Lower leg skin (tissue), 4 donors: Measurements from ENCODE around the gene TSPAN7. TPM values are rescaled to one million over a fixed set of nuclear protein-coding genes. Genes with fewer than 3 reads are reported as not detected.

ENCODE experiments used
- DNase-seq, 2 donors: peaks; one replicate each; pipeline ENCODE4 v3.0.0-alpha.2; 2019; ENCODE audit warnings: low spot score in 2 of 2
- H3K4me3 ChIP-seq: fragments of 200-600 bp; sonication (generic); 2 replicates; pipeline ENCODE4 v1.5.1; 2017; ENCODE audit warnings: mild to moderate bottlenecking, low read depth; ENCODE audit not compliant: poor library complexity, severe bottlenecking
- POLR2A ChIP-seq, 2 donors: fragments of 450-650 bp; IDR thresholded peaks; one replicate each; pipeline ENCODE4 v1.6.1; 2016 to 2017; ENCODE audit warnings: antibody characterized with exemption in 2 of 2, mild to moderate bottlenecking in 1 of 2, moderate library complexity in 1 of 2
- WGBS, 2 donors: methylation state at CpG; one replicate each; pipeline ENCODE4 v1.1.5; 2018; 5-methylcytosine and 5-hydroxymethylcytosine counted together
- intact Hi-C: fragments of 100-400 bp; cut with DNase I; formaldehyde crosslinking; loops from one replicate; pipeline ENCODE4 v1.15.0; 2023; ENCODE audit warnings: low total_unique reads
- total RNA-seq, 4 donors: library from RNA; depleted of rRNA; stranded (reverse); fragments of >200 nt; gene quantifications; one replicate each; pipeline ENCODE4 v1.1.0, GENCODE V29; 2016
- TF ChIP-seq, protein P1 (sequence below), 3 donors: fragments of 450-650 bp; IDR thresholded peaks; one replicate each; pipeline ENCODE4 v1.5.1; 2016; ENCODE audit warnings: antibody characterized with exemption in 3 of 3, mild to moderate bottlenecking in 3 of 3, moderate library complexity in 2 of 3

TSPAN7 gene
- total RNA-seq, 4 donors from 2014 or later = 7.0 to 31.3 (median 14.4) TPM

DNA sequence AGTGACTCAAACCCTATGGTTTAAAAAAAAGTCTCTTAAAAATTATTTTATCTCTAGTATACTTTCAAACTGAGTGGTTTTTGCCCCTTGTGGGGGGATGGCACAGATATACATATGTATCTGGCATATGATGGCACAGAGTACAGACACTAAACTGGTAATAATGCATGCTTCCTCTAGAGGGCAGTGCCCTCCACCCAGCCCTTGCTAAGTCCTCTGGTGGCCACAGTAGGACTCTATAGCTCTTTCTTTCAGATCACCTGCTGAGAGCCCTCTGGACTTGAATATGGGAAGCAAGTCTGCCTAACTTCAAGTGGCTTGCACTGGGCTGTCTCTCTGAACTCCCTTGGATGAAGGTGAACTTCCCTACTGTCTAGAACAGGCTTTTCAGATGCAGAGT is 66.3 kb downstream of the TSPAN7 start:
- H3K4me3 ChIP-seq = no peak overlapping the region
- no peak for DNase-seq
- intact Hi-C loops = no loop called here
- TF ChIP-seq POLR2A (IDR thresholded peaks at IDR 0.05) = no peak
- TF ChIP-seq, protein P1, sequence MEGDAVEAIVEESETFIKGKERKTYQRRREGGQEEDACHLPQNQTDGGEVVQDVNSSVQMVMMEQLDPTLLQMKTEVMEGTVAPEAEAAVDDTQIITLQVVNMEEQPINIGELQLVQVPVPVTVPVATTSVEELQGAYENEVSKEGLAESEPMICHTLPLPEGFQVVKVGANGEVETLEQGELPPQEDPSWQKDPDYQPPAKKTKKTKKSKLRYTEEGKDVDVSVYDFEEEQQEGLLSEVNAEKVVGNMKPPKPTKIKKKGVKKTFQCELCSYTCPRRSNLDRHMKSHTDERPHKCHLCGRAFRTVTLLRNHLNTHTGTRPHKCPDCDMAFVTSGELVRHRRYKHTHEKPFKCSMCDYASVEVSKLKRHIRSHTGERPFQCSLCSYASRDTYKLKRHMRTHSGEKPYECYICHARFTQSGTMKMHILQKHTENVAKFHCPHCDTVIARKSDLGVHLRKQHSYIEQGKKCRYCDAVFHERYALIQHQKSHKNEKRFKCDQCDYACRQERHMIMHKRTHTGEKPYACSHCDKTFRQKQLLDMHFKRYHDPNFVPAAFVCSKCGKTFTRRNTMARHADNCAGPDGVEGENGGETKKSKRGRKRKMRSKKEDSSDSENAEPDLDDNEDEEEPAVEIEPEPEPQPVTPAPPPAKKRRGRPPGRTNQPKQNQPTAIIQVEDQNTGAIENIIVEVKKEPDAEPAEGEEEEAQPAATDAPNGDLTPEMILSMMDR (IDR thresholded peaks at IDR 0.05) = no peak

DNA sequence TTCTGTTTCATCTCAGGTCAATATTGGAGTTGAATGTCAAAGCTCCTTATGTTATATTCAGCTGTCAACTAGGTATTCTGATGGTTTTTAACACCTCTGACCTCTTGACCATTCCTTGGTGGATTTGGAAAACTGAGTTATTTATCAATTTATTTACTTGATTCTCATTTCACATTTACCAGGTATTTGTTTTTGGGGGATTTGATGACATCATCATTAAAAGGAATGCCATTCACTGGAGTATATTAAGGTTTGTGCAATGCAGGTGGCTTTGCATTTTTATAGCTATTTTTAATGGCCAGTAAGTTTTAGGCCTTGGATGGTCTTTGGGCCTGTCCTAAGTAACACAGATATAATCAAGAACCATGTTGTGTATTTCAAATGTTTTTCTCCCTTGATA is 67.2 kb downstream of the TSPAN7 start:
- TF ChIP-seq, protein P1 (IDR thresholded peaks at IDR 0.05) = no peak
- no peak for TF ChIP-seq POLR2A (IDR thresholded peaks at IDR 0.05)
- DNase-seq = no peak
- intact Hi-C loops = no loop called here
- H3K4me3 ChIP-seq = no peak overlapping the region

DNA sequence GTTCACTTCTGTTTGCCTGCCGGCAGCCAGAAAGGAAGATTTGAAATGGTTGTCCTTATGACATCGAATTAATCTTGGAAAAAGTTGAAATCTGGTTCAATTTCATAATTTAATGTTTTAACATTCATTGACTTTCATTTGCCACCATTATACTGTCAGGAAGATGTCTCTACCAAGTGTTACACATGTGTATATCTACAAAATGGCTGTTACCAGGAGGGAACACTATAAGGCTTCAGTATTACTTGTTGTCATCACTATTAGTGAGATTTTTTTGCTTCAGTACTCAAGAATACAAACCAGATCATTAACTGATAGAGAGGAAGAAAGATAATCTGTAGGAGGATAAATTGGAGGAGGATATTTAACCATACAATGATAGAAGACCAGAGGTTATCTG is 71.2 kb downstream of the TSPAN7 start:
- no peak for TF ChIP-seq POLR2A (IDR thresholded peaks at IDR 0.05)
- TF ChIP-seq, protein P1 (IDR thresholded peaks at IDR 0.05) = no peak
- H3K4me3 ChIP-seq = no peak overlapping the region
- WGBS, 2 donors = 62 to 64% methylated on average over 2 of the region's 2 CpGs
- intact Hi-C loops = no loop called here
- DNase-seq = no peak

DNA sequence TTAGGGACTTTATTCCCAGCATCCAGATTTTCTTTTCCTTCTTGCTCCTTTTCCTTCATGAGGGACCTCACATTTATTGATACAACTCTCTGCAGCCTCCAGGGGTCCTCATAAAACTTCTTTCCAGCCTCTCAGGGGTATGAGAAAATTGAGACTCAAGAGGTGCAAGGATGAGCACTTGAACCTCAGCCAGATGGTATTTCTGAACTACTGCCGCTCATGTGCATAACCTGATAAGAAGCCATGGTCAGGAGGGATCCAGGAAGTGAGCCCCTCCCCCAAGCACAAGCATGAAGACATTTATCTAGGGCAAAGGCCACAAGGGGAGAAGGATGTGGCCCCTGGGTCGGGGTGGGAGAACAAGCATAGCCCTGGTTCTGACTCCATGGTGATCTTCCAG is 73.3 kb downstream of the TSPAN7 start:
- intact Hi-C loops = no loop called here
- DNase-seq = no peak
- TF ChIP-seq POLR2A (IDR thresholded peaks at IDR 0.05) = no peak
- TF ChIP-seq, protein P1 (IDR thresholded peaks at IDR 0.05) = no peak
- WGBS, 2 donors = 67 to 89% methylated on average over 2 of the region's 2 CpGs
- H3K4me3 ChIP-seq = no peak overlapping the region

DNA sequence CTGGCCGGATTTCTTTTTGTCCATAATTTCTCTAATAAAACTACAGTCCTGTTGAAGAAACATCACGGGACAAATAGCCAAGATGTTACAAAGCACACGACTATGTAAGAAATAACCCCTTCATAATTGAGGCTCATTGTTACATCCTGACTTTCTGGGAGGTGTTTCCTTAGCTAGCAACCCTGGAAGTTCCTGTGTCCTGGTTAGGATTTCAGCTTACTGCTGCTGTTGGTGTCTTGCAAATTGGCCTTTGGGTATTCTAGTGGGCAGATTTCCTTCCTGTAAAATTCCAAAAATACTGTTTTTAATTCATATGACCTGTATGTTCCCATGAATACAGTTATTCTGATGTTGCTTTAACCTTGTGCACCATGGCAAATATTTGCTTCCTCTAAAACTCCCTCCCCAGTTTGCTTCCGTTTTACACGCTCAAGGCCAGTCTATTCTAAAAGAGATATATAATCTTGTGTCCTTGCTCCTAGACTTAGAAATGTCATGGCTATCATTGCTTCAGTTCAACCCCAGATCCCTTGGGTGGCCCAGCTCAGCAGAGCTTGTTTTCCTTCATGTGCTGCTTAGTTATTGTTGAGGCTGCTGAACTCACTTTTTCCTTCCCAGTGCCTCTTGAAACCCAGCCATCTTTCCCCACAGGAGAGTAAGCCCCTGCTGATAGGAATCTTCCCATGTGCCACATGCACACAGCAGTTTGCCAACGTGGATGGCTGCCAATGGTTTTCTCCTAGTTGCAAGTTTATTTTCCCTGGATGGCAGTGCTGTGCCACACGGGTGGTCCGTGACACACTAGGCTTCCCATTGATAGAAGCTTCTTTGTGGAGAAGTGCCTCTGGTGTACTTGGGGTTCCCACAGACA is 75.8 kb downstream of the TSPAN7 start:
- DNase-seq = no peak
- H3K4me3 ChIP-seq = no peak overlapping the region
- 62 to 64% methylated on average over 8 of the region's 8 CpGs for WGBS, 2 donors
- intact Hi-C loops = no loop called here
- TF ChIP-seq POLR2A (IDR thresholded peaks at IDR 0.05) = no peak
- TF ChIP-seq, protein P1 (IDR thresholded peaks at IDR 0.05) = no peak
